ENCODE measurements around the gene LBP. TPM values are rescaled to one million over a fixed set of nuclear protein-coding genes. Genes with fewer than 3 reads are reported as not detected.
A peak's percentile ranks its signal among the peaks of the same experiment; 100 is the strongest.

Gene LBP
- total RNA-seq, 1 donor = not detected

- DNase-seq (ENCODE audit: low read depth) = no peak
- H3K4me3 ChIP-seq (ENCODE audit: low read depth, low read length) = no peak overlapping the region
- no peak for TF ChIP-seq CTCF (IDR thresholded peaks at IDR 0.05; ENCODE audit: insufficient read depth, low read length)
These were observed 7.9 kb downstream of the LBP start for GRCh38 chr20:38354227-38354626.

- no peak for TF ChIP-seq CTCF (IDR thresholded peaks at IDR 0.05; ENCODE audit: insufficient read depth, low read length)
These were observed 9.1 kb downstream of the LBP start for GRCh38 chr20:38355161-38356012.

DNA sequence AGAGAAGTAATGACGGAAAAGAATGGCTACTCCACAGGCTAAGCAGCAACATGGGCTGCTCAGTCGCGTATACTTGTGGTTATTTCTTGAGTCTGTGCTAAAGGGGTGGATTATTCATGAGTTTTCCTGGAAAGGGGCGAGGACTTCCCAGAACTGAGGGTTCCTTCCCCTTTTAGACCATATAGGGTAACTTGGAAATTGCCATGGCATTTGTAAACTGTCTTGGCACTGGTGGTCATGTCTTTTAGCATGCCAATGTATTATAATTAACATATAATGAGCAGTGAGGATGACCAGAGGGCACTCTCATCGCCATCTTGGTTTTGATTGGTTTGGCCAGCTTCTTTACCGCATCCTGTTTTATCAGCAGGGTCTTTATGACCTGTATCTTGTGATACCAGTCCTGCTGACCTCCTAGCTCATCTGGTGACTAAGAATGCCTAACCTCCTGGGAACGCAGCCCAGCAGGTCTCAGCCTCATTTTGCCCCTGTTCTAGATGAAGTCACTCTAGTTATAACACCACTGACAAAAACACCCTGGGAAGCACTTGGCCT, 11.4 kb downstream of the LBP start:
- DNase-seq (ENCODE audit: low read depth) = peak; percentile 21

More at GRCh38 chr20:38355161-38356012, 9.1 kb downstream of the LBP start:
- no peak overlapping the region for H3K4me3 ChIP-seq (ENCODE audit: low read depth, low read length)
- DNase-seq (ENCODE audit: low read depth) = no peak

GRCh38 chr20:38358556-38358955, 12.3 kb downstream of the LBP start:
- no peak for TF ChIP-seq CTCF (IDR thresholded peaks at IDR 0.05; ENCODE audit: insufficient read depth, low read length)
- no peak overlapping the region for H3K4me3 ChIP-seq (ENCODE audit: low read depth, low read length)
- DNase-seq (ENCODE audit: low read depth) = no peak

More for the DNA sequence above, 11.4 kb downstream of the LBP start:
- no peak for TF ChIP-seq CTCF (IDR thresholded peaks at IDR 0.05; ENCODE audit: insufficient read depth, low read length)
- no peak overlapping the region for H3K4me3 ChIP-seq (ENCODE audit: low read depth, low read length)

- no peak overlapping the region for H3K4me3 ChIP-seq (ENCODE audit: low read depth, low read length)
- no peak for DNase-seq (ENCODE audit: low read depth)
- no peak for TF ChIP-seq CTCF (IDR thresholded peaks at IDR 0.05; ENCODE audit: insufficient read depth, low read length)
These were observed 16.9 kb downstream of the LBP start for GRCh38 chr20:38363004-38363747.

DNA sequence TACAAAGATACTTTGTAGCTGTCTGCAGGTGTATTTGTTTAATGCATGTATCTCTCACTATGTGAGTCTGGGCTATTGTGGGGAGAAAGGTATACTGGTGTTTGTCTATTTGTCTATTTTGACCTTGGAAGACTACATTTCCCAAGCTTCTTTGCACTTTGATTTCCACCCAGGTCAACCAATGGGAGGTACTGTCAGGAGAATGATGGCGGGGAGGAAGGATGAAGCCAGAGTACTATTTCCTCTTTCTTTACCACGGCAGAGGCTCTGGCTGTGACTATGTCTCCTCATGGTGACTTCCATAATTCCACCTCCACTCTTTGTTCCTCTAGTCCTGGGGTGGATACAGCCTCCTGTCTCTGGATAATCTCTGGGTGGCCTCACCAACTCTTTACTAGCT, 23.1 kb downstream of the LBP start:
- no peak for DNase-seq (ENCODE audit: low read depth)
- H3K4me3 ChIP-seq (ENCODE audit: low read depth, low read length) = no peak overlapping the region
- TF ChIP-seq CTCF (IDR thresholded peaks at IDR 0.05; ENCODE audit: insufficient read depth, low read length) = no peak
